Choroid plexus epithelial cell (primary cell): ENCODE measurements around the gene SWI5.

Source experiments
- DNase-seq: peaks from one replicate; pipeline ENCODE4 v3.0.0-alpha.2; 2010; ENCODE audit warnings: low read depth
- H3K4me3 ChIP-seq: 2 replicates; pipeline ENCODE4 v1.5.1; 2011; ENCODE audit warnings: low read depth, mild to moderate bottlenecking, control low read depth, low read length, moderate library complexity
- TF ChIP-seq, protein P1 (sequence below): conservative IDR thresholded peaks from 2 replicates; pipeline ENCODE4 v1.5.1; 2011; ENCODE audit warnings: low read depth, mild to moderate bottlenecking, control low read depth, inconsistent platforms, low read length, moderate library complexity

SWI5 gene

GRCh38 chr9:128253140-128253990 is 22.7 kb upstream of the SWI5 start:
- no peak overlapping the region for H3K4me3 ChIP-seq
- TF ChIP-seq, protein P1, sequence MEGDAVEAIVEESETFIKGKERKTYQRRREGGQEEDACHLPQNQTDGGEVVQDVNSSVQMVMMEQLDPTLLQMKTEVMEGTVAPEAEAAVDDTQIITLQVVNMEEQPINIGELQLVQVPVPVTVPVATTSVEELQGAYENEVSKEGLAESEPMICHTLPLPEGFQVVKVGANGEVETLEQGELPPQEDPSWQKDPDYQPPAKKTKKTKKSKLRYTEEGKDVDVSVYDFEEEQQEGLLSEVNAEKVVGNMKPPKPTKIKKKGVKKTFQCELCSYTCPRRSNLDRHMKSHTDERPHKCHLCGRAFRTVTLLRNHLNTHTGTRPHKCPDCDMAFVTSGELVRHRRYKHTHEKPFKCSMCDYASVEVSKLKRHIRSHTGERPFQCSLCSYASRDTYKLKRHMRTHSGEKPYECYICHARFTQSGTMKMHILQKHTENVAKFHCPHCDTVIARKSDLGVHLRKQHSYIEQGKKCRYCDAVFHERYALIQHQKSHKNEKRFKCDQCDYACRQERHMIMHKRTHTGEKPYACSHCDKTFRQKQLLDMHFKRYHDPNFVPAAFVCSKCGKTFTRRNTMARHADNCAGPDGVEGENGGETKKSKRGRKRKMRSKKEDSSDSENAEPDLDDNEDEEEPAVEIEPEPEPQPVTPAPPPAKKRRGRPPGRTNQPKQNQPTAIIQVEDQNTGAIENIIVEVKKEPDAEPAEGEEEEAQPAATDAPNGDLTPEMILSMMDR: no peak
- no peak for DNase-seq

DNA sequence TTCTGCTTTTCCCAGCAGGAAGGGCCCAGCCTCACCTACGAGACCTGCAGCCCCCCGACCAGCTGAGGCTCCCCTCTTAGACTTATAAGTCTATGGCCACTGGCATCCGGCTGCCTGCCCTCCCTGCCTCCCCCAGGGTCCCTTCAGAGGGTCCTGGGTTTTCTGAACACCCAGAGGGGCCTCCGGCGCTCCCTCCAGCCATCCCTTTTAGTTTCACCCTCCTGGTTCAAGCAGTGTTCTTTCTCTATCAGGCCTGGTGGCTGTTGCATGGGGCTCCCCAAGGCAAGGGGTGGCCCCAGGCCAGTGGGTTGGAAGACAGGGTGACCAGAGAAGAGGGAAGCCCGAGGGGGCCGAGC is 22.1 kb upstream of the SWI5 start:
- no peak overlapping the region for H3K4me3 ChIP-seq
- DNase-seq: no peak
- TF ChIP-seq, protein P1: no peak

DNA sequence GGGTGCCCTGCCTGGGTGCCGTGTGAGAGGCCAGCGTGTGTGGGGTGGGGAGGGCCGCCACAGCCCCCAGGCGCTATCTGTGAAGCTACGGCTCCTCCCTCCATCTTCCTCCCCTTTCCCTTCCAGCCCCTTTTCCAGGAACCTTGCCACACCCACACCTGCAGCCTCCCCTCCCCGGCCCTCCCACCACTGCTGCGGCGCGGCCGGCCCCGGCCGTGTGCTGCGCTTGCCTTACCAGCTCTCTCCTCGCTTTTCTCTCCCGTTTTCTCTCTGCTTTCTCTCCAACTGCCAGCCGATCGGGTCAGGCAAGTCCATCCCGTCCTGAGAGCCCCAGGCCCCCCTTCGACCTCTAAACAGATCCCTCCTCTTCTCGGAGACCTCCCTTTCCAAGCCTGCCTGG is 21.7 kb upstream of the SWI5 start:
- no peak overlapping the region for H3K4me3 ChIP-seq
- TF ChIP-seq, protein P1: no peak
- DNase-seq: no peak

- peak; percentile 59 for DNase-seq
These were observed 21.0 kb upstream of the SWI5 start for GRCh38 chr9:128254855-128255759.

GRCh38 chr9:128257086-128257825 is 18.8 kb upstream of the SWI5 start:
- TF ChIP-seq, protein P1: no peak

More at GRCh38 chr9:128254855-128255759, 21.0 kb upstream of the SWI5 start:
- TF ChIP-seq, protein P1: peak; percentile 90
- no peak overlapping the region for H3K4me3 ChIP-seq

DNA sequence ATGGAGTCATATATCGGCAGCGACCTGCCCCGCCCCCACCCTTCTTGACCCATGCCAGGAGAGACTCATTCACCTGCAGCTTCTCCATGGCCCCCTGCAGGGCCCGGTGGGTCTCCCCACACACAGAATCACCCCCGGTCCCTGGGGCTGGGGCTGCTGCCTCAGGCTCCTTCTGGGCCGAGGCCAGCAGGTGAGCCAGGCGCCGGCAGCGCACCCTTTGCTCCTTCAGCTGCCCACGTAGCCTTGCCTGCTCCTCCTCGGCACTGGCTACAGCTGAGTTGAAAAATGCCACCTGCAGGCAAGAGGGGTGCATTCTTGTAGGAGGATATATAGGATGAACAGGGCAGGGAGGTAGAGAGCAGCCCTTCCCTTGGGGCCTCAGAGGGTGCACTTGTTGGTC is 18.2 kb upstream of the SWI5 start:
- TF ChIP-seq, protein P1: no peak
- no peak for DNase-seq
- H3K4me3 ChIP-seq: no peak overlapping the region

More at GRCh38 chr9:128257086-128257825, 18.8 kb upstream of the SWI5 start:
- no peak for DNase-seq
- no peak overlapping the region for H3K4me3 ChIP-seq
